Naive thymus-derived CD8-positive, alpha-beta T cell (primary cell): ENCODE data around the gene GRAMD4. TPM values are rescaled to one million over a fixed set of nuclear protein-coding genes. Genes with fewer than 3 reads are reported as not detected.

Experiments used
- ATAC-seq, 2 donors: fragments of 150-1000 bp; cut with Tn5 transposase in 1 of 2; sonication (Bioruptor Pico), chemical (Tn5 transposase) in 1 of 2; 1 replicate in 1 of 2; 2 replicates in 1 of 2; pipeline ENCODE4 v1.10.0; 2021; ENCODE audit warnings: mild to moderate bottlenecking in 2 of 2, moderate library complexity in 2 of 2
- POLR2A ChIA-PET: fragments of 350-600 bp; sonication (Branson Sonifier 250); formaldehyde crosslinking; loops from one replicate; lab custom pipeline; 2021; ENCODE audit warnings: antibody characterized with exemption; lab: Charles Lee
- DNase-seq, 10 donors: peaks; one replicate each; pipeline versions ENCODE4 v3.0.0 to v3.0.0-alpha.2; 2020 to 2022
- H3K27ac Mint-ChIP-seq, 10 donors: one replicate each; pipeline ENCODE4 v1.8.0; 2020 to 2022; ENCODE audit warnings: mild to moderate bottlenecking in 10 of 10, mixed read lengths in 10 of 10, moderate library complexity in 4 of 10, inconsistent platforms in 1 of 10
- H3K27me3 Mint-ChIP-seq, 5 donors: one replicate each; pipeline ENCODE4 v1.8.0; 2021 to 2022; ENCODE audit warnings: mixed read lengths in 5 of 5
- H3K36me3 Mint-ChIP-seq, 3 donors: one replicate each; pipeline ENCODE4 v1.8.0; 2020 to 2022; ENCODE audit warnings: mixed read lengths in 3 of 3, mild to moderate bottlenecking in 2 of 3, inconsistent platforms in 1 of 3
- H3K4me1 Mint-ChIP-seq, 4 donors: one replicate each; pipeline ENCODE4 v1.8.0; 2021 to 2022; ENCODE audit warnings: mixed read lengths in 4 of 4
- H3K4me3 Mint-ChIP-seq, 10 donors: one replicate each; pipeline ENCODE4 v1.8.0; 2020 to 2022; ENCODE audit warnings: mild to moderate bottlenecking in 10 of 10, mixed read lengths in 10 of 10, moderate library complexity in 6 of 10, inconsistent platforms in 1 of 10
- H3K9me3 Mint-ChIP-seq, 9 donors: one replicate each; pipeline ENCODE4 v1.8.0; 2020 to 2022; ENCODE audit warnings: mixed read lengths in 9 of 9, mild to moderate bottlenecking in 3 of 9, inconsistent platforms in 1 of 9, moderate library complexity in 1 of 9
- polyA plus RNA-seq, 3 donors: library from polyadenylated mRNA; unstranded; fragments of 300-500 nt; fragmentation: Illumina TruSeq; gene quantifications; one replicate each; pipeline ENCODE4 v1.2.3, GENCODE V29; 2021
- total RNA-seq, 8 experiments: library from RNA in 2 of 8; stranded (reverse) in 2 of 8; gene quantifications; one replicate each; pipeline ENCODE4 v1.2.3 and lab custom pipeline; 2021 to 2026

Gene GRAMD4
- total and polyA plus RNA-seq, 5 experiments from 2014 or later = 2.8 to 7.6 (median 4.1) TPM

- Mint-ChIP-seq H3K4me1 (peaks cover 5 to 29% (median 29%) of the 10 kb centered on the region in 4 donors), H3K27ac (peak overlapping the region in 3 of 10 donors; percentile 35 to 63 (median 53)), H3K4me3 (peak overlapping the region in 2 of 10 donors; percentile 39 to 42), H3K9me3 (no peaks in the 10 kb centered on the region), H3K27me3 (no peaks in the 10 kb centered on the region), H3K36me3 (peaks cover 0 to 7% (median 0%) of the 10 kb centered on the region in 3 donors)
- no peak for DNase-seq
- POLR2A ChIA-PET = interaction anchor here (0.6 kb wide), 1 partner anchor 108 kb away, joined by 3 read pairs; no protein-coding TSS in a partner anchor
- no peak for ATAC-seq
Observed at GRCh38 chr22:46671824-46672432, 51.7 kb downstream of the GRAMD4 start.

GRCh38 chr22:46672731-46673130, 52.5 kb downstream of the GRAMD4 start:
- H3K9me3 Mint-ChIP-seq = no peaks in the 10 kb centered on the region
- peak overlapping the region in 4 of 10 donors; percentile 4 to 95 (median 50) for H3K4me3 Mint-ChIP-seq
- H3K36me3 Mint-ChIP-seq = peaks cover 0 to 7% (median 0%) of the 10 kb centered on the region in 3 donors
- no peak for ATAC-seq
- DNase-seq = no peak
- peaks cover 5 to 36% (median 32%) of the 10 kb centered on the region in 4 donors for H3K4me1 Mint-ChIP-seq
- H3K27ac Mint-ChIP-seq = peak overlapping the region in 2 of 10 donors; percentile 40
- POLR2A ChIA-PET = no interaction called here
- H3K27me3 Mint-ChIP-seq = no peaks in the 10 kb centered on the region

GRCh38 chr22:46673205-46673604, 53.0 kb downstream of the GRAMD4 start:
- peaks cover 0 to 7% (median 0%) of the 10 kb centered on the region in 3 donors for H3K36me3 Mint-ChIP-seq
- POLR2A ChIA-PET = interaction anchor here (1.5 kb wide), 1 partner anchor 90 kb away, joined by 5 read pairs; the partner anchor contains the start of gene TBC1D22A
- ATAC-seq (no peak), DNase-seq (no peak)
- H3K27ac Mint-ChIP-seq = peak overlapping the region in 6 of 10 donors; percentile 11 to 97 (median 94)
- H3K27me3 Mint-ChIP-seq = no peaks in the 10 kb centered on the region
- peak overlapping the region; percentile 6 to 97 (median 90) for H3K4me3 Mint-ChIP-seq
- H3K9me3 Mint-ChIP-seq = no peaks in the 10 kb centered on the region
- H3K4me1 Mint-ChIP-seq = peaks cover 5 to 38% (median 33%) of the 10 kb centered on the region in 4 donors

- H3K4me1 Mint-ChIP-seq = peaks cover 5 to 38% (median 33%) of the 10 kb centered on the region in 4 donors
- H3K36me3 Mint-ChIP-seq = peaks cover 0 to 6% (median 0%) of the 10 kb centered on the region in 3 donors
- ATAC-seq = peak; percentile 38 to 51
- POLR2A ChIA-PET = interaction anchor here (0.6 to 1.5 kb wide), 2 partner anchors 89 to 631 kb away, joined by 3 to 5 read pairs; partner anchors contain the start of gene TBC1D22A
- DNase-seq = peak in 2 of 10 donors; percentile 4 to 32
- H3K27me3 Mint-ChIP-seq = no peaks in the 10 kb centered on the region
- H3K9me3 Mint-ChIP-seq = no peaks in the 10 kb centered on the region
- H3K27ac Mint-ChIP-seq = peak overlapping the region; percentile 37 to 97 (median 95)
- H3K4me3 Mint-ChIP-seq = peak overlapping the region; percentile 80 to 97 (median 92)
Observed at GRCh38 chr22:46673662-46674236, 53.6 kb downstream of the GRAMD4 start.

- Mint-ChIP-seq H3K9me3 (no peaks in the 10 kb centered on the region), H3K4me1 (peaks cover 5 to 38% (median 33%) of the 10 kb centered on the region in 4 donors), H3K36me3 (peaks cover 0 to 4% (median 0%) of the 10 kb centered on the region in 3 donors), H3K27me3 (no peaks in the 10 kb centered on the region), H3K27ac (peak overlapping the region; percentile 90 to 97 (median 95)), H3K4me3 (peak overlapping the region; percentile 80 to 97 (median 92))
- DNase-seq (peak; percentile 62 to 90 (median 78)), ATAC-seq (peak; percentile 86 to 89)
- POLR2A ChIA-PET = interaction anchor here (0.6 to 1.5 kb wide), 2 partner anchors 89 to 631 kb away, joined by 3 to 5 read pairs; partner anchors contain the start of gene TBC1D22A
Observed at GRCh38 chr22:46674367-46674781, 54.2 kb downstream of the GRAMD4 start.

GRCh38 chr22:46674906-46675305, 54.7 kb downstream of the GRAMD4 start:
- peak overlapping the region; percentile 80 to 97 (median 92) for H3K4me3 Mint-ChIP-seq
- peaks cover 0 to 1% (median 0%) of the 10 kb centered on the region in 3 donors for H3K36me3 Mint-ChIP-seq
- peak in 1 of 2 donors; percentile 15 for ATAC-seq
- peaks cover 5 to 38% (median 33%) of the 10 kb centered on the region in 4 donors for H3K4me1 Mint-ChIP-seq
- POLR2A ChIA-PET = no interaction called here
- no peak for DNase-seq
- no peaks in the 10 kb centered on the region for H3K27me3 Mint-ChIP-seq
- no peaks in the 10 kb centered on the region for H3K9me3 Mint-ChIP-seq
- peak overlapping the region; percentile 48 to 97 (median 94) for H3K27ac Mint-ChIP-seq

- no peaks in the 10 kb centered on the region for H3K27me3 Mint-ChIP-seq
- no peak for DNase-seq
- H3K36me3 Mint-ChIP-seq = no peaks in the 10 kb centered on the region
- H3K27ac Mint-ChIP-seq = peak overlapping the region in 8 of 10 donors; percentile 25 to 97 (median 94)
- peak overlapping the region in 5 of 10 donors; percentile 15 to 91 (median 80) for H3K4me3 Mint-ChIP-seq
- ATAC-seq = no peak
- H3K9me3 Mint-ChIP-seq = no peaks in the 10 kb centered on the region
- POLR2A ChIA-PET = no interaction called here
- H3K4me1 Mint-ChIP-seq = peaks cover 5 to 38% (median 33%) of the 10 kb centered on the region in 4 donors
Observed at GRCh38 chr22:46675479-46675878, 55.3 kb downstream of the GRAMD4 start.

- Mint-ChIP-seq H3K36me3 (no peaks in the 10 kb centered on the region), H3K4me1 (peaks cover 5 to 38% (median 33%) of the 10 kb centered on the region in 4 donors), H3K4me3 (peak overlapping the region in 1 of 10 donors; percentile 23), H3K27me3 (no peaks in the 10 kb centered on the region), H3K27ac (peak overlapping the region in 3 of 10 donors; percentile 25 to 96 (median 34)), H3K9me3 (no peaks in the 10 kb centered on the region)
- POLR2A ChIA-PET = no interaction called here
- DNase-seq (no peak), ATAC-seq (no peak)
Observed at GRCh38 chr22:46675938-46676337, 55.8 kb downstream of the GRAMD4 start.

GRCh38 chr22:46676479-46676878, 56.3 kb downstream of the GRAMD4 start:
- ATAC-seq (no peak), DNase-seq (no peak)
- Mint-ChIP-seq H3K36me3 (no peaks in the 10 kb centered on the region), H3K27me3 (no peaks in the 10 kb centered on the region), H3K4me1 (peaks cover 5 to 40% (median 34%) of the 10 kb centered on the region in 4 donors), H3K4me3 (no peak overlapping the region), H3K9me3 (no peaks in the 10 kb centered on the region), H3K27ac (no peak overlapping the region)
- POLR2A ChIA-PET = no interaction called here

- no peaks in the 10 kb centered on the region for H3K9me3 Mint-ChIP-seq
- H3K27ac Mint-ChIP-seq = peak overlapping the region in 2 of 10 donors; percentile 15 to 77
- peaks cover 5 to 41% (median 33%) of the 10 kb centered on the region in 4 donors for H3K4me1 Mint-ChIP-seq
- ATAC-seq = no peak
- no peak for DNase-seq
- peak overlapping the region in 2 of 10 donors; percentile 36 to 58 for H3K4me3 Mint-ChIP-seq
- H3K27me3 Mint-ChIP-seq = no peaks in the 10 kb centered on the region
- POLR2A ChIA-PET = no interaction called here
- H3K36me3 Mint-ChIP-seq = no peaks in the 10 kb centered on the region
Observed at GRCh38 chr22:46676881-46677280, 56.7 kb downstream of the GRAMD4 start.

- H3K27me3 Mint-ChIP-seq = no peaks in the 10 kb centered on the region
- no peaks in the 10 kb centered on the region for H3K9me3 Mint-ChIP-seq
- ATAC-seq (no peak), DNase-seq (no peak)
- H3K36me3 Mint-ChIP-seq = no peaks in the 10 kb centered on the region
- H3K4me1 Mint-ChIP-seq = peaks cover 5 to 39% (median 29%) of the 10 kb centered on the region in 4 donors
- peak overlapping the region in 7 of 10 donors; percentile 25 to 77 (median 47) for H3K27ac Mint-ChIP-seq
- POLR2A ChIA-PET = no interaction called here
- H3K4me3 Mint-ChIP-seq = peak overlapping the region in 2 of 10 donors; percentile 36 to 58
Observed at GRCh38 chr22:46677323-46678002, 57.3 kb downstream of the GRAMD4 start.

GRCh38 chr22:46678003-46678657, 57.9 kb downstream of the GRAMD4 start:
- H3K36me3 Mint-ChIP-seq = no peaks in the 10 kb centered on the region
- no peak overlapping the region for H3K4me3 Mint-ChIP-seq
- H3K9me3 Mint-ChIP-seq = no peaks in the 10 kb centered on the region
- no peaks in the 10 kb centered on the region for H3K27me3 Mint-ChIP-seq
- ATAC-seq = no peak
- H3K4me1 Mint-ChIP-seq = peaks cover 5 to 35% (median 25%) of the 10 kb centered on the region in 4 donors
- POLR2A ChIA-PET = interaction anchor here (0.6 kb wide), 1 partner anchor 54 kb away, joined by 3 read pairs; no protein-coding TSS in a partner anchor
- peak overlapping the region in 6 of 10 donors; percentile 13 to 72 (median 44) for H3K27ac Mint-ChIP-seq
- DNase-seq = no peak
